GM12873 (cell line): Measurements from ENCODE around the gene DGCR6.
A peak's percentile ranks its signal among the peaks of the same experiment; 100 is the strongest.

Source experiments
- CTCF ChIP-seq: IDR thresholded peaks from 2 replicates; pipeline ENCODE4 v1.5.1; 2012; ENCODE audit warnings: low read depth, mild to moderate bottlenecking, moderate library complexity, low read length, control low read depth; ENCODE audit not compliant: insufficient read depth; ENCODE audit errors: missing control alignments

The DGCR6 gene

GRCh38 chr22:18954303-18954989, 48.3 kb downstream of the DGCR6 start:
- peak; percentile 79 for TF ChIP-seq CTCF

GRCh38 chr22:18954990-18955571, 49.0 kb downstream of the DGCR6 start:
- TF ChIP-seq CTCF = no peak

- no peak for TF ChIP-seq CTCF
Measured at GRCh38 chr22:18955696-18956095, 49.6 kb downstream of the DGCR6 start.
